Mammary epithelial cell (primary cell): ENCODE measurements around the gene PDIA6.

Experiments
- EZH2 ChIP-seq: IDR thresholded peaks from 2 replicates; pipeline ENCODE4 v1.6.1; 2012; ENCODE audit warnings: low read length, inconsistent platforms, borderline replicate concordance
- TF ChIP-seq, protein P1 (sequence below), 2 donors: IDR thresholded peaks in 1 of 2; conservative IDR thresholded peaks in 1 of 2; 2 replicates each; pipeline ENCODE4 v1.5.1; 2011 to 2012; ENCODE audit warnings: inconsistent platforms in 2 of 2, low read length in 2 of 2, mild to moderate bottlenecking in 2 of 2, control low read depth in 1 of 2, low read depth in 1 of 2; ENCODE audit not compliant: insufficient read depth in 1 of 2; ENCODE audit errors: extremely low read depth in 1 of 2

DNA sequence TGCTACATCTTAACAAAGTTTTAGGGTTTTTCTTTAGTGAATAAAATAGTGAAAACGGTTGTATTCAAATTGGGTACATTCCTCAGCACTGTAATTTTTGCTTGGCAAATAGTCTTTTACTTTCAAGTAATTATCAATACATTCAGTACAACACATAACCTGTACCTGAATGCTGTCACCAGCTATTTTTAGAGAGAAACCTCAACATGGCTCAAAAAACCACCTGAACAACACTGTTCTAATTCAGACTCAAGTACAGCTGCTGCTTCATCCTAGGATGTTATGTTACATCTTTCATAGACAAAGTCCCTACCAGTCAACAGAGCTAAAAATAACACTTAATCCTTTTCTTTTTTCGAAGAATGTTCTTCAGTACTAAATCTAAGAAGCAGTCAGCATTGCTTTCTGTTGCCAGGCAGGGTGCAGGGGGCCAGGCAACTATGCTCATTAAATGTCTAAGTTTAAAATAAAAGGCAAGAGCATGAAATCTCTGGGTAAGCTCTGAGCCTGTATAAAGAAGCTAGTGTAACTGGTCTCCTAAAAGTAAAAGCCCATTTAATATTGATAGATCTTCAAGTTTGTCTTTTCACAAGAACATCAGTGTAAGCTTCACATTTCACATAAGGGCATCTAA is 20.5 kb downstream of the PDIA6 start:
- TF ChIP-seq, protein P1, sequence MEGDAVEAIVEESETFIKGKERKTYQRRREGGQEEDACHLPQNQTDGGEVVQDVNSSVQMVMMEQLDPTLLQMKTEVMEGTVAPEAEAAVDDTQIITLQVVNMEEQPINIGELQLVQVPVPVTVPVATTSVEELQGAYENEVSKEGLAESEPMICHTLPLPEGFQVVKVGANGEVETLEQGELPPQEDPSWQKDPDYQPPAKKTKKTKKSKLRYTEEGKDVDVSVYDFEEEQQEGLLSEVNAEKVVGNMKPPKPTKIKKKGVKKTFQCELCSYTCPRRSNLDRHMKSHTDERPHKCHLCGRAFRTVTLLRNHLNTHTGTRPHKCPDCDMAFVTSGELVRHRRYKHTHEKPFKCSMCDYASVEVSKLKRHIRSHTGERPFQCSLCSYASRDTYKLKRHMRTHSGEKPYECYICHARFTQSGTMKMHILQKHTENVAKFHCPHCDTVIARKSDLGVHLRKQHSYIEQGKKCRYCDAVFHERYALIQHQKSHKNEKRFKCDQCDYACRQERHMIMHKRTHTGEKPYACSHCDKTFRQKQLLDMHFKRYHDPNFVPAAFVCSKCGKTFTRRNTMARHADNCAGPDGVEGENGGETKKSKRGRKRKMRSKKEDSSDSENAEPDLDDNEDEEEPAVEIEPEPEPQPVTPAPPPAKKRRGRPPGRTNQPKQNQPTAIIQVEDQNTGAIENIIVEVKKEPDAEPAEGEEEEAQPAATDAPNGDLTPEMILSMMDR (conservative IDR thresholded peaks at IDR 0.05 in 1 of 2, IDR thresholded peaks at IDR 0.05 in 1 of 2; ENCODE audit: extremely low read depth in 1 of 2, insufficient read depth in 1 of 2, low read depth in 1 of 2, low read length in 2 of 2): no peak
- no peak for TF ChIP-seq EZH2
